ENCODE measurements around the gene KDM4B. TPM values are rescaled to one million over a fixed set of nuclear protein-coding genes. Genes with fewer than 3 reads are reported as not detected.

KDM4B gene
- total and polyA plus RNA-seq, 2 donors from 2014 or later: 6.6 to 35.7 TPM

DNA sequence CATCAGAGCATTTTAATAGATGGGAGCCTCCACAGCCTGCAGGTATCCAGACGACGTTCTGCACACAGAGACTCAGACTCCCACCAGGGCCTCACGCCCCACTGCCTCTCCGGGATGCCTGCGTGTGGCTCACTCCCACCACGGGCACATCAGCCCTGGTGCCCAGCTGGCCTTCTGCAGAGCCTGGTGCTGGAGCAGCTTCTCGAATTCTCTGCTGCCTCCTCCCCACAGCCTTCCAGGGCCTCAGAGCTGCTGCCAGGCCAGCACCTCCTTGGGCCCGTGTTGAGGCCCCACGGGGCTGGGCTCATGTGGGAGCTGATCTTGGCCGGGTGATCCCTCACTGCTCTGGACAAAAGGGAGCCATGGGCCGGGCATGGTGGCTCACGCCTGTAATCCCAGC is 90.9 kb downstream of the KDM4B start:
- H3K4me3 ChIP-seq (ENCODE audit: low read length in 3 of 3): no peak overlapping the region
- peaks cover 0 to 8% (median 2%) of the 10 kb centered on the region in 3 donors for H3K36me3 ChIP-seq (ENCODE audit: control insufficient read depth in 2 of 3, insufficient read depth in 3 of 3, low read length in 3 of 3)
- no peak overlapping the region for H3K9ac ChIP-seq (ENCODE audit: low read length in 3 of 3)
- FAIRE-seq (no peak), DNase-seq (peak in 2 of 5 donors; percentile 31 to 37)
- peaks cover 0 to 1% (median 0%) of the 10 kb centered on the region in 3 donors for H3K9me3 ChIP-seq (ENCODE audit: control insufficient read depth in 2 of 3, insufficient read depth in 1 of 3, low read length in 3 of 3)
- H3K27ac ChIP-seq (ENCODE audit: low read depth in 2 of 2, low read length in 2 of 2): no peak overlapping the region
- H3K27me3 ChIP-seq (ENCODE audit: control insufficient read depth, insufficient read depth, low read length): no peaks in the 10 kb centered on the region
- TF ChIP-seq, protein P1, sequence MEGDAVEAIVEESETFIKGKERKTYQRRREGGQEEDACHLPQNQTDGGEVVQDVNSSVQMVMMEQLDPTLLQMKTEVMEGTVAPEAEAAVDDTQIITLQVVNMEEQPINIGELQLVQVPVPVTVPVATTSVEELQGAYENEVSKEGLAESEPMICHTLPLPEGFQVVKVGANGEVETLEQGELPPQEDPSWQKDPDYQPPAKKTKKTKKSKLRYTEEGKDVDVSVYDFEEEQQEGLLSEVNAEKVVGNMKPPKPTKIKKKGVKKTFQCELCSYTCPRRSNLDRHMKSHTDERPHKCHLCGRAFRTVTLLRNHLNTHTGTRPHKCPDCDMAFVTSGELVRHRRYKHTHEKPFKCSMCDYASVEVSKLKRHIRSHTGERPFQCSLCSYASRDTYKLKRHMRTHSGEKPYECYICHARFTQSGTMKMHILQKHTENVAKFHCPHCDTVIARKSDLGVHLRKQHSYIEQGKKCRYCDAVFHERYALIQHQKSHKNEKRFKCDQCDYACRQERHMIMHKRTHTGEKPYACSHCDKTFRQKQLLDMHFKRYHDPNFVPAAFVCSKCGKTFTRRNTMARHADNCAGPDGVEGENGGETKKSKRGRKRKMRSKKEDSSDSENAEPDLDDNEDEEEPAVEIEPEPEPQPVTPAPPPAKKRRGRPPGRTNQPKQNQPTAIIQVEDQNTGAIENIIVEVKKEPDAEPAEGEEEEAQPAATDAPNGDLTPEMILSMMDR (IDR thresholded peaks at IDR 0.05; ENCODE audit: borderline replicate concordance, extremely low read depth, insufficient read depth): no peak
- H3K4me1 ChIP-seq (ENCODE audit: control insufficient read depth in 2 of 3, insufficient read depth in 2 of 3, low read depth in 1 of 3, low read length in 3 of 3): peaks cover 0 to 2% (median 0%) of the 10 kb centered on the region in 3 donors
- intact Hi-C loops (cut with DNase I): no loop called here

GRCh38 chr19:5062195-5062594 is 93.3 kb downstream of the KDM4B start:
- FAIRE-seq: no peak
- Histone ChIP-seq H3K4me1 (ENCODE audit: control insufficient read depth in 2 of 3, insufficient read depth in 2 of 3, low read depth in 1 of 3, low read length in 3 of 3) (peaks cover 0 to 2% (median 0%) of the 10 kb centered on the region in 3 donors), H3K27ac (ENCODE audit: low read depth in 2 of 2, low read length in 2 of 2) (no peak overlapping the region), H3K36me3 (ENCODE audit: control insufficient read depth in 2 of 3, insufficient read depth in 3 of 3, low read length in 3 of 3) (peaks cover 0 to 8% (median 2%) of the 10 kb centered on the region in 3 donors), H3K9ac (ENCODE audit: low read length in 3 of 3) (no peak overlapping the region), H3K27me3 (ENCODE audit: control insufficient read depth, insufficient read depth, low read length) (no peaks in the 10 kb centered on the region), H3K4me3 (ENCODE audit: low read length in 3 of 3) (no peak overlapping the region), H3K9me3 (ENCODE audit: control insufficient read depth in 2 of 3, insufficient read depth in 1 of 3, low read length in 3 of 3) (peaks cover 0 to 1% (median 0%) of the 10 kb centered on the region in 3 donors)
- TF ChIP-seq, protein P1 (IDR thresholded peaks at IDR 0.05; ENCODE audit: borderline replicate concordance, extremely low read depth, insufficient read depth): no peak
- DNase-seq: no peak
- intact Hi-C loops (cut with DNase I): no loop called here

GRCh38 chr19:5062799-5063198 is 93.9 kb downstream of the KDM4B start:
- no peak overlapping the region for H3K9ac ChIP-seq (ENCODE audit: low read length in 3 of 3)
- H3K4me3 ChIP-seq (ENCODE audit: low read length in 3 of 3): no peak overlapping the region
- FAIRE-seq (no peak), DNase-seq (no peak)
- peaks cover 0 to 1% (median 0%) of the 10 kb centered on the region in 3 donors for H3K9me3 ChIP-seq (ENCODE audit: control insufficient read depth in 2 of 3, insufficient read depth in 1 of 3, low read length in 3 of 3)
- H3K36me3 ChIP-seq (ENCODE audit: control insufficient read depth in 2 of 3, insufficient read depth in 3 of 3, low read length in 3 of 3): peaks cover 0 to 8% (median 2%) of the 10 kb centered on the region in 3 donors
- intact Hi-C loops (cut with DNase I): no loop called here
- H3K27me3 ChIP-seq (ENCODE audit: control insufficient read depth, insufficient read depth, low read length): no peaks in the 10 kb centered on the region
- no peak overlapping the region for H3K27ac ChIP-seq (ENCODE audit: low read depth in 2 of 2, low read length in 2 of 2)
- TF ChIP-seq, protein P1 (IDR thresholded peaks at IDR 0.05; ENCODE audit: borderline replicate concordance, extremely low read depth, insufficient read depth): no peak
- H3K4me1 ChIP-seq (ENCODE audit: control insufficient read depth in 2 of 3, insufficient read depth in 2 of 3, low read depth in 1 of 3, low read length in 3 of 3): peaks cover 0 to 2% (median 0%) of the 10 kb centered on the region in 3 donors
